ENCODE measurements around the gene TGFA. TPM values are rescaled to one million over a fixed set of nuclear protein-coding genes. Genes with fewer than 3 reads are reported as not detected.

The TGFA gene
- total and polyA plus RNA-seq, 2 experiments from 2014 or later = 1.4 to 6.5 TPM

GRCh38 chr2:70546885-70547284 lies 6.7 kb downstream of the TGFA start:
- Histone ChIP-seq H3K4me2 (no peak overlapping the region), H3K4me1 (ENCODE audit: insufficient read depth) (peaks cover 4% of the 10 kb centered on the region), H3K4me3 (no peak overlapping the region), H2AFZ (no peak overlapping the region), H3K9me2 (ENCODE audit: insufficient read depth) (no peaks in the 10 kb centered on the region), H3K36me3 (ENCODE audit: insufficient read depth) (no peaks in the 10 kb centered on the region), H3K79me2 (replicated peaks; ENCODE audit: insufficient read depth) (no peaks in the 10 kb centered on the region), H4K20me1 (replicated peaks; ENCODE audit: insufficient read depth) (no peaks in the 10 kb centered on the region), H3F3A (replicated peaks; ENCODE audit: low read depth) (no peaks in the 10 kb centered on the region), H3K27me3 (ENCODE audit: insufficient read depth) (peaks cover 25% of the 10 kb centered on the region), H3K27ac (ENCODE audit: low read depth) (no peak overlapping the region)
- Mint-ChIP-seq H3K4me1 (peaks cover 4% of the 10 kb centered on the region; the same call in 2 of the 3 replicates), H3K27me3 (ENCODE audit: insufficient read depth, low read depth, poor library complexity) (peaks cover 14% of the 10 kb centered on the region), H3K9me3 (no peaks in the 10 kb centered on the region), H3K4me3 (no peak overlapping the region), H3K27ac (no peak overlapping the region), H3K36me3 (ENCODE audit: low read depth) (no peaks in the 10 kb centered on the region)
- TF ChIP-seq ETS1 (IDR thresholded peaks at IDR 0.05) (no peak), EZH2phosphoT487 (IDR thresholded peaks at IDR 0.05; ENCODE audit: unreplicated experiment) (no peak), CREB1 (CRISPR knock-in tag; IDR thresholded peaks at IDR 0.05; ENCODE audit: low read depth) (no peak)
- DNase-seq (ENCODE audit: low spot score) (no peak), ATAC-seq (no peak)

GRCh38 chr2:70546376-70546775 lies 7.2 kb downstream of the TGFA start:
- H3K27ac Mint-ChIP-seq = no peak overlapping the region
- no peaks in the 10 kb centered on the region for H3K4me1 ChIP-seq (ENCODE audit: insufficient read depth)
- peaks cover 8% of the 10 kb centered on the region for H3K27me3 Mint-ChIP-seq (ENCODE audit: insufficient read depth, low read depth, poor library complexity)
- no peaks in the 10 kb centered on the region for H3K36me3 Mint-ChIP-seq (ENCODE audit: low read depth)
- no peaks in the 10 kb centered on the region for H3K9me2 ChIP-seq (ENCODE audit: insufficient read depth)
- TF ChIP-seq EZH2phosphoT487 (IDR thresholded peaks at IDR 0.05; ENCODE audit: unreplicated experiment) = no peak
- TF ChIP-seq ETS1 (IDR thresholded peaks at IDR 0.05) = no peak
- no peak for TF ChIP-seq NANOG (IDR thresholded peaks at IDR 0.05; ENCODE audit: borderline replicate concordance)
- no peak for TF ChIP-seq CREB1 (CRISPR knock-in tag; IDR thresholded peaks at IDR 0.05; ENCODE audit: low read depth)
- no peak for TF ChIP-seq REST (IDR thresholded peaks at IDR 0.05; ENCODE audit: unreplicated experiment)
- no peak for TF ChIP-seq JUNB (IDR thresholded peaks at IDR 0.05; ENCODE audit: unreplicated experiment)
- no peak for TF ChIP-seq ZNF462 (CRISPR knock-in tag; IDR thresholded peaks at IDR 0.05)
- no peak overlapping the region for H3K4me2 ChIP-seq
- no peaks in the 10 kb centered on the region for H3K9me3 Mint-ChIP-seq
- H3K4me1 Mint-ChIP-seq = peaks cover 6% of the 10 kb centered on the region; the same call in 2 of the 3 replicates
- no peak overlapping the region for H3K4me3 ChIP-seq
- H3F3A ChIP-seq (replicated peaks; ENCODE audit: low read depth) = no peaks in the 10 kb centered on the region
- no peaks in the 10 kb centered on the region for H3K36me3 ChIP-seq (ENCODE audit: insufficient read depth)
- H3K27me3 ChIP-seq (ENCODE audit: insufficient read depth) = peaks cover 20% of the 10 kb centered on the region
- ATAC-seq = no peak
- H3K27ac ChIP-seq (ENCODE audit: low read depth) = no peak overlapping the region
- H3K4me3 Mint-ChIP-seq = no peak overlapping the region
- no peaks in the 10 kb centered on the region for H3K79me2 ChIP-seq (replicated peaks; ENCODE audit: insufficient read depth)
- H4K20me1 ChIP-seq (replicated peaks; ENCODE audit: insufficient read depth) = no peaks in the 10 kb centered on the region
- no peak overlapping the region for H2AFZ ChIP-seq
- DNase-seq (ENCODE audit: low spot score) = no peak
